CD4-positive, alpha-beta T cell treated with Interferon gamma for 1 hour (primary cell): Measurements from ENCODE around the gene WBP4.
A peak's percentile ranks its signal among the peaks of the same experiment; 100 is the strongest.
"Not testable (repeated sequence)": the region's sequence is repeated elsewhere in the genome, so short reads cannot be mapped to it uniquely, and the experiment has no call there.

Source experiments
- DNase-seq: peaks from one replicate; pipeline ENCODE4 v3.0.0-alpha.2; 2020

The WBP4 gene

GRCh38 chr13:41061075-41061913, at the start of gene WBP4:
TSS of gene WBP4 (plus strand) at chr13:41061509. CDS start at chr13:41061674, 165 bp downstream.
- DNase-seq = peak; percentile 86

- DNase-seq = no peak
Observed at GRCh38 chr13:41012536-41012935, 48.8 kb upstream of the WBP4 start.

- no peak for DNase-seq
Observed at GRCh38 chr13:41013835-41014234, 47.5 kb upstream of the WBP4 start.

GRCh38 chr13:41015920-41016319, 45.4 kb upstream of the WBP4 start:
- DNase-seq = no peak

- peak; percentile 49 for DNase-seq
Observed at GRCh38 chr13:41017159-41017558, 44.1 kb upstream of the WBP4 start.

GRCh38 chr13:41017817-41018601, 43.3 kb upstream of the WBP4 start:
- DNase-seq = no peak

- DNase-seq = no peak
Observed at GRCh38 chr13:41018602-41018948, 42.7 kb upstream of the WBP4 start.

- peak; percentile 77 for DNase-seq
Observed at GRCh38 chr13:41019011-41019487, 42.3 kb upstream of the WBP4 start, which contains the start of gene ELF1. TSS of gene ELF1 (minus strand) at chr13:41019316. CDS start at chr13:40982054, 37,262 bp downstream.

- DNase-seq = no peak
Observed at GRCh38 chr13:41019578-41020347, 41.5 kb upstream of the WBP4 start.

GRCh38 chr13:41025518-41025917, 35.8 kb upstream of the WBP4 start:
- DNase-seq = no peak

- no peak for DNase-seq
Observed at GRCh38 chr13:41026788-41027187, 34.5 kb upstream of the WBP4 start.

- DNase-seq = no peak
Observed at GRCh38 chr13:41028051-41028450, 33.3 kb upstream of the WBP4 start.

- DNase-seq = no peak
Observed at GRCh38 chr13:41029629-41030028, 31.7 kb upstream of the WBP4 start.

- no peak for DNase-seq
Observed at GRCh38 chr13:41032691-41033376, 28.5 kb upstream of the WBP4 start.

GRCh38 chr13:41034382-41034781, 26.9 kb upstream of the WBP4 start:
- no peak for DNase-seq

- no peak for DNase-seq
Observed at GRCh38 chr13:41034881-41035280, 26.4 kb upstream of the WBP4 start.

GRCh38 chr13:41036557-41036956, 24.8 kb upstream of the WBP4 start:
- DNase-seq = not testable (repeated sequence)

- no peak for DNase-seq
Observed at GRCh38 chr13:41039746-41040145, 21.6 kb upstream of the WBP4 start.

GRCh38 chr13:41040584-41041334, 20.6 kb upstream of the WBP4 start:
- no peak for DNase-seq

- not testable (repeated sequence) for DNase-seq
Observed at GRCh38 chr13:41042419-41042818, 18.9 kb upstream of the WBP4 start.

GRCh38 chr13:41048640-41049039, 12.7 kb upstream of the WBP4 start:
- no peak for DNase-seq
